Endothelial cell of umbilical vein (primary cell): ENCODE data around the gene ABCF1. TPM values are rescaled to one million over a fixed set of nuclear protein-coding genes. Genes with fewer than 3 reads are reported as not detected.

Experiments used
- BruUV-seq: library from RNA; stranded (reverse); fragments of 400-500 nt; replicated peaks from 2 replicates; lab custom pipeline; 2021; lab: Mats Ljungman, UMichigan
- CTCF ChIA-PET: fragments of 300-600, 350-600 bp; sonication (Branson Sonifier 250); formaldehyde crosslinking; loops from one replicate; lab custom pipeline; 2021; ENCODE audit warnings: antibody characterized with exemption, inconsistent platforms; lab: Charles Lee
- POLR2A ChIA-PET: fragments of 300-600, 350-600 bp; sonication (Branson Sonifier 250); formaldehyde crosslinking; loops from one replicate; lab custom pipeline; 2021; ENCODE audit warnings: antibody characterized with exemption, inconsistent platforms; lab: Charles Lee
- DNase-seq: peaks from one replicate; pipeline ENCODE4 v3.0.0-alpha.2; 2011; ENCODE audit warnings: low read depth, low spot score
- FAIRE-seq: peaks from 2 replicates; lab custom pipeline; 2011; peaks lifted over from hg19 to GRCh38; lab: Jason Lieb, UNC
- H2AFZ ChIP-seq: 2 replicates; pipeline ENCODE4 v1.6.0; 2012; ENCODE audit warnings: low read depth, low read length, control low read depth, inconsistent platforms
- H3K27ac ChIP-seq: 2 replicates; pipeline ENCODE4 v1.5.1; 2011; ENCODE audit warnings: low read depth, mild to moderate bottlenecking, control low read depth, low read length, moderate library complexity; ENCODE audit not compliant: insufficient read depth
- H3K27me3 ChIP-seq, 2 experiments: 2 replicates each; pipeline versions ENCODE4 v1.6.0 to v1.6.1; 2011; ENCODE audit warnings: low read length in 2 of 2, mixed read lengths in 1 of 2; ENCODE audit not compliant: control insufficient read depth in 2 of 2, insufficient read depth in 2 of 2
- H3K36me3 ChIP-seq, 2 experiments: 2 replicates in 1 of 2; 3 replicates in 1 of 2; pipeline ENCODE4 v1.5.1; 2011; ENCODE audit warnings: low read length in 2 of 2, mild to moderate bottlenecking in 1 of 2, moderate library complexity in 1 of 2; ENCODE audit not compliant: control insufficient read depth in 2 of 2, insufficient read depth in 2 of 2; ENCODE audit errors: extremely low read depth in 1 of 2
- H3K4me1 ChIP-seq: 3 replicates; pipeline ENCODE4 v1.5.1; 2011; ENCODE audit warnings: mild to moderate bottlenecking, low read length; ENCODE audit not compliant: control insufficient read depth, insufficient read depth; ENCODE audit errors: extremely low read depth
- H3K4me2 ChIP-seq: 2 replicates; pipeline ENCODE4 v1.6.1; 2011; ENCODE audit warnings: low read length, control low read depth, mixed read lengths; ENCODE audit not compliant: insufficient read depth
- H3K4me3 ChIP-seq, 3 experiments: fragments of 200-600 bp in 1 of 3; sonication (generic), shearing (Covaris generic) in 1 of 3; replicated peaks in 1 of 3; 2 replicates each; pipeline ENCODE4 v1.5.1; 2011 to 2016; ENCODE audit warnings: control low read depth in 3 of 3, low read length in 3 of 3, mild to moderate bottlenecking in 2 of 3, inconsistent platforms in 1 of 3, low read depth in 1 of 3, moderate library complexity in 1 of 3; ENCODE audit not compliant: insufficient read depth in 1 of 3
- H3K79me2 ChIP-seq: 2 replicates; pipeline ENCODE4 v1.6.0; 2012; ENCODE audit warnings: low read length, inconsistent platforms; ENCODE audit not compliant: control insufficient read depth, insufficient read depth
- H3K9ac ChIP-seq: replicated peaks from 2 replicates; pipeline ENCODE3; 2011; ENCODE audit warnings: low read length, control low read depth; ENCODE audit not compliant: insufficient read depth; ENCODE audit errors: extremely low read depth
- H3K9me1 ChIP-seq: replicated peaks from 3 replicates; pipeline ENCODE4 v1.6.0; 2011; ENCODE audit warnings: mild to moderate bottlenecking, low read length; ENCODE audit not compliant: control insufficient read depth, insufficient read depth; ENCODE audit errors: extremely low read depth
- H3K9me3 ChIP-seq: replicated peaks from 2 replicates; pipeline ENCODE4 v1.5.1; 2012; ENCODE audit warnings: low read length, inconsistent platforms; ENCODE audit not compliant: control insufficient read depth, insufficient read depth
- H4K20me1 ChIP-seq: replicated peaks from 2 replicates; pipeline ENCODE3; 2011; ENCODE audit warnings: mild to moderate bottlenecking, low read length; ENCODE audit not compliant: control insufficient read depth, insufficient read depth; ENCODE audit errors: extremely low read depth
- EZH2 ChIP-seq: IDR thresholded peaks from 2 replicates; pipeline ENCODE4 v1.6.1; 2012; ENCODE audit warnings: borderline replicate concordance, low read depth, mild to moderate bottlenecking, moderate library complexity, low read length, inconsistent platforms; ENCODE audit not compliant: severe bottlenecking
- FOS ChIP-seq: IDR thresholded peaks from 2 replicates; pipeline ENCODE4 v1.6.1; 2011; ENCODE audit warnings: mild to moderate bottlenecking, low read length, moderate library complexity, borderline replicate concordance; ENCODE audit not compliant: insufficient read depth
- JUN ChIP-seq: IDR thresholded peaks from 2 replicates; pipeline ENCODE4 v1.6.1; 2011; ENCODE audit warnings: borderline replicate concordance, low read depth; ENCODE audit not compliant: insufficient read length, insufficient read depth
- MAX ChIP-seq: IDR thresholded peaks from 2 replicates; pipeline ENCODE4 v1.6.1; 2011; ENCODE audit not compliant: insufficient read depth, insufficient read length
- MYC ChIP-seq: IDR thresholded peaks from one replicate; pipeline ENCODE4 v1.6.1; 2011; ENCODE audit warnings: mild to moderate bottlenecking, low read depth, low read length
- POLR2A ChIP-seq: IDR thresholded peaks from 2 replicates; pipeline ENCODE4 v1.6.1; 2012; ENCODE audit warnings: low read depth, mild to moderate bottlenecking, control low read depth, low read length
- POLR2AphosphoS5 ChIP-seq: IDR thresholded peaks from 2 replicates; pipeline ENCODE4 v1.6.1; 2012; ENCODE audit warnings: low read depth, mild to moderate bottlenecking, control low read depth, low read length, moderate library complexity; ENCODE audit not compliant: insufficient read depth
- dilution Hi-C: fragments of 300-500 bp; cut with MboI; formaldehyde crosslinking; loops from one replicate; pipeline ENCODE4 v1.15.0; 2019; ENCODE audit warnings: low sequenced_read_pairs; ENCODE audit not compliant: extremely low pct_ligation_motif_present
- intact Hi-C: fragments of 100-400 bp; cut with micrococcal nuclease; formaldehyde crosslinking; loops from one replicate; pipeline ENCODE4 v1.10.0; 2022
- polyA plus RNA-seq, 4 experiments: library from polyadenylated mRNA; depleted of rRNA in 3 of 4; stranded (reverse) in 3 of 4; unstranded in 1 of 4; fragments of >200 nt; gene quantifications; 2 replicates each; pipeline versions ENCODE4 v1.2.1 to v1.2.3, GENCODE V29; 2011 to 2012; ENCODE audit warnings: missing spikeins in 1 of 4
- total RNA-seq: library from RNA; stranded (reverse); gene quantifications from 2 replicates; pipeline ENCODE4 v1.2.3, GENCODE V29; 2021

ABCF1 gene
- total and polyA plus RNA-seq, 2 donors (not counting 3 experiments of a cell fraction or from before 2014, with no cell fraction given), result 34.0 to 60.3 TPM

GRCh38 chr6:30615958-30616810 lies 44.9 kb downstream of the ABCF1 start:
- POLR2A ChIA-PET, result interaction anchor here (1.5 kb wide), 1 partner anchor 101 kb away, joined by 9 read pairs; the partner anchor contains the start of gene MDC1
- H2AFZ ChIP-seq, result no peak overlapping the region
- BruUV-seq, result no TSS peak
- TF ChIP-seq POLR2AphosphoS5, result peak; percentile 54
- no peak for TF ChIP-seq POLR2A
- H3K4me1 ChIP-seq, result peaks cover 21% of the 10 kb centered on the region
- H3K9me1 ChIP-seq, result no peaks in the 10 kb centered on the region
- no peak for FAIRE-seq
- peaks cover 2 to 7% of the 10 kb centered on the region in 2 experiments for H3K36me3 ChIP-seq
- dilution Hi-C loops, result no loop called here
- H3K27me3 ChIP-seq, result no peaks in the 10 kb centered on the region
- CTCF ChIA-PET, result interaction anchor here (2.0 to 4.5 kb wide), 3 partner anchors 19 to 134 kb away, joined by 5 to 44 read pairs (median 6); no protein-coding TSS in a partner anchor
- H4K20me1 ChIP-seq, result no peaks in the 10 kb centered on the region
- H3K9ac ChIP-seq, result peak overlapping the region; percentile 99
- H3K4me2 ChIP-seq, result peak overlapping the region; percentile 99
- peak; percentile 43 for DNase-seq
- intact Hi-C loops, result loop anchor here (1.0 kb wide), 2 partner anchors 57 to 100 kb away; partner anchors contain the start of gene DHX16
- no peaks in the 10 kb centered on the region for H3K9me3 ChIP-seq
- peak overlapping the region; percentile 51 to 84 (median 65) for H3K4me3 ChIP-seq
- peak overlapping the region; percentile 86 for H3K27ac ChIP-seq
- peaks cover 38% of the 10 kb centered on the region for H3K79me2 ChIP-seq

DNA sequence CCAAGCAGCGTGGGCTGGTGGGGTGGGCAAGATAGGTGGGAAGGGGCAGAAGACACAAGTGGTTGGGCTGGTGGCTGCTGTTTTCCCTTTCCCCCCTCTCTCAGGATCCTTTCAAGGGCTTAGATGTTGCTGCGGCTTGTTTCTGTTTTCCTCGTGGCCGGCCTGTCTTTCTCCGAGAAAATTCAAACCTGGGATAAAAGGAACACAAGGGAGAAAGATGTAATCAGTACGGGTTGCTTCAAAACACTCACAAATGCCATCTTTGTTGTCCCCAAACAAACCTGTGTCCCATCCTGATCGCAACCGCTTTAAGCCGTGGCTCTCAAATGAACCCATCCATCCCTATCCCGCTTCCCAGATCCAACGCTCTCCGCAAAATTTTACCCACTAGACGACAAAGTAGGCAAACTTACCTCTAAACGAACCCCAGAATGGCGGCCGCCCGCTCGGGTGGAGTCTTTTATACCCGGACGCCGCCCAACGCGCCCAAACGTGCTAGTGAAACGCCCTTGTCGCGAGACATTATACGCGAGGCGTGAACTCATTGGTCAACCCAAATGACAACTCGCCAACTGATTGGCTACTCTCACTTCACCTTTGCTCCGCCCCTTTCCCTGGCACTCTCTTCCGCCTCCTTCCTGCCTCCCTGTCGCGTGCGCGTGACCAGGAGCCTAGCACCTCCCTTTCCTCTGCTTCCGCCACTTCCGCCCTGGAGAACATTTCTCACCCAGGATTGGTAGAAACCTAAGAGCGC lies 45.7 kb downstream of the ABCF1 start, which contains the start of gene PPP1R10:
Gene PPP1R10 (minus strand): TSS at position 433 of the 754 bp plus-strand sequence. CDS start 7,299 bp downstream, outside the sequence.
- Histone ChIP-seq H3K9ac (peak within 1 kb of the TSS; percentile 99), H3K9me1 (no peaks in the 10 kb centered on the region), H3K4me3 (peak within 1 kb of the TSS; percentile 51 to 84 (median 73)), H3K27ac (peak within 1 kb of the TSS; percentile 96), H3K9me3 (no peaks in the 10 kb centered on the region), H3K4me1 (peaks cover 21% of the 10 kb centered on the region), H3K36me3 (peaks cover 2 to 7% of the 10 kb centered on the region in 2 experiments), H3K27me3 (no peaks in the 10 kb centered on the region), H3K4me2 (peak within 1 kb of the TSS; percentile 99), H3K79me2 (peaks cover 37% of the 10 kb centered on the region), H4K20me1 (no peaks in the 10 kb centered on the region), H2AFZ (peak within 1 kb of the TSS; percentile 67)
- dilution Hi-C loops, result no loop called here
- TF ChIP-seq JUN (no peak), MAX (peak; percentile 45), EZH2 (no peak), POLR2A (peak; percentile 100), POLR2AphosphoS5 (peak; percentile 100), MYC (peak; percentile 30), FOS (no peak)
- FAIRE-seq (peak; percentile 97), DNase-seq (peak; percentile 100)
- ChIA-PET CTCF (interaction anchor here (1.6 kb wide), 1 partner anchor 114 kb away, joined by 17 read pairs; no protein-coding TSS in a partner anchor), POLR2A (interaction anchor here (0.7 kb wide), 1 partner anchor 21 kb away, joined by 3 read pairs; no protein-coding TSS in a partner anchor)
- TSS peak; percentile 68 for BruUV-seq
- intact Hi-C loops, result loop anchor here (1.0 kb wide), 4 partner anchors 30 to 100 kb away; partner anchors contain the start of genes ABCF1, C6orf136, GNL1 and MDC1
